SK-N-MC (cell line): ENCODE results near the gene SLC35D2.

Experiments
- EZH2 ChIP-seq: fragments of 200-600 bp; sonication (generic); IDR thresholded peaks from one replicate; pipeline ENCODE4 v1.6.1; 2017; ENCODE audit warnings: antibody characterized with exemption
- POLR2AphosphoS5 ChIP-seq: IDR thresholded peaks from 2 replicates; pipeline ENCODE4 v1.6.1; 2012; ENCODE audit warnings: mild to moderate bottlenecking, low read depth, low read length, borderline replicate concordance

GRCh38 chr9:96383165-96383942 is at the start of gene SLC35D2:
- TF ChIP-seq POLR2AphosphoS5 = no peak
- no peak for TF ChIP-seq EZH2
